22Rv1 (cell line): Measurements from ENCODE around the gene CACHD1.
A peak's percentile ranks its signal among the peaks of the same experiment; 100 is the strongest.

ENCODE experiments used
- H3K27ac ChIP-seq: fragments of 450-650 bp; 2 replicates; pipeline ENCODE4 v1.5.1; 2017
- ZFX ChIP-seq: fragments of 450-650 bp; IDR thresholded peaks from 2 replicates; pipeline ENCODE4 v1.6.1; 2017; ENCODE audit warnings: antibody characterized with exemption, borderline replicate concordance
- TF ChIP-seq, protein P1 (sequence below): fragments of 450-650 bp; IDR thresholded peaks from 2 replicates; pipeline ENCODE4 v1.5.1; 2017; ENCODE audit warnings: mild to moderate bottlenecking

The CACHD1 gene

DNA sequence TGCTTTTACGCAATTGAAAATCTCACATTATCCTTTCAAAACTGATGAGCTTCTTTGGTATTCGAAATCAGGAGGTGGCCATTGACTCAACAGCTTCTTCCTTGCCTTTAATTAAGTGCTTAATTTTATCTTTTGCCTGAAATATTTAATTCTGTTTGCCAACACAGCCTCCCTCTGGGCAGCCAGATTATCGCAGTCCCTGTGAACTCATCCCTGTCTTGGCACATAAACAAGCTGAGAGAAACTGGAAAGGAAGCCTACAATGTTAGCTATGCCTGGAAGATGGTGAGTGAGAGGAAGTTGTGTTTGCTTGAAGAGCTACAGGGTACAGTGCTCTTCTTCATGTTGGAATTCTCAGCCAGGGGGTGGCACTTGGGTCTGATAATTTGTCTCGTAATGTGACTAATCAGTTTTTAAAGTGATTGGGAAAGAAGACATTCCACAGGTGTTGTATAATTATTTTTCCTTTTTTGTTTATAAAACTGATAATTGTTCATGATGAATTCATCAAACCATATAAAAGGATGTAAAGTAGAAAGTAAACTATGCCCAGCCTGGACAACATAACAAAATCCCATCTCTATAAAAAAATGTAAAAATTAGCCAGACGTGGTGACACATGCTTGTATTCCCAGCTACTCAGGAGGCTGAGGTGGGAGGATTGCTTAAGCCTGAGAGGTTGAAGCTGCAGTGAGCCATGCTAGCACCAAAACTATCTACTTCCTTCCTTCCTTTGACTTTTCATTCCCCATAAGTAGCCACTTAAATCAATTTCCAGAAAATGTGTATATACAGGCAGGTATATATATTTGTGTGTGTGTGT is 184.8 kb downstream of the CACHD1 start:
- TF ChIP-seq, protein P1, sequence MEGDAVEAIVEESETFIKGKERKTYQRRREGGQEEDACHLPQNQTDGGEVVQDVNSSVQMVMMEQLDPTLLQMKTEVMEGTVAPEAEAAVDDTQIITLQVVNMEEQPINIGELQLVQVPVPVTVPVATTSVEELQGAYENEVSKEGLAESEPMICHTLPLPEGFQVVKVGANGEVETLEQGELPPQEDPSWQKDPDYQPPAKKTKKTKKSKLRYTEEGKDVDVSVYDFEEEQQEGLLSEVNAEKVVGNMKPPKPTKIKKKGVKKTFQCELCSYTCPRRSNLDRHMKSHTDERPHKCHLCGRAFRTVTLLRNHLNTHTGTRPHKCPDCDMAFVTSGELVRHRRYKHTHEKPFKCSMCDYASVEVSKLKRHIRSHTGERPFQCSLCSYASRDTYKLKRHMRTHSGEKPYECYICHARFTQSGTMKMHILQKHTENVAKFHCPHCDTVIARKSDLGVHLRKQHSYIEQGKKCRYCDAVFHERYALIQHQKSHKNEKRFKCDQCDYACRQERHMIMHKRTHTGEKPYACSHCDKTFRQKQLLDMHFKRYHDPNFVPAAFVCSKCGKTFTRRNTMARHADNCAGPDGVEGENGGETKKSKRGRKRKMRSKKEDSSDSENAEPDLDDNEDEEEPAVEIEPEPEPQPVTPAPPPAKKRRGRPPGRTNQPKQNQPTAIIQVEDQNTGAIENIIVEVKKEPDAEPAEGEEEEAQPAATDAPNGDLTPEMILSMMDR: no peak
- no peak for TF ChIP-seq ZFX

DNA sequence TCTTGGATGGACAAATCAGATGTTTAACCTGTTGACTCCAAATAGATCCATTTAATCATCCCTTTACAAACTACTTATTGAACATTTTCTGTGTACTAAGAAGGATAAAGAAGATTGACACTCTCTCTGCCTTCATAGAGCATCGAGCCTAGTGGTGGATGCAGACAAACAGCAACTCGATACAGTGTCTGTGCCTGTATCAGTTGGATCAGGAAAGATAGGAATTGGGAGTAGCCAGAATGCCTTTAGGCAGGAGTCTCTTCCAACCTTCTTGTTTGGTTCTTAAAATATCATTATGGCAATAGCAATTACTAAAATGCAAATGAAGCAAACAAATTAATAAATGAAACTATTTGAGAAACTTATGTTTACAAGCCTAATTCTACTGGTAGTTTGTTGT is 185.9 kb downstream of the CACHD1 start:
- no peak overlapping the region for H3K27ac ChIP-seq
- no peak for TF ChIP-seq ZFX
- TF ChIP-seq, protein P1: no peak

More for the DNA sequence above, 184.8 kb downstream of the CACHD1 start:
- no peak overlapping the region for H3K27ac ChIP-seq

DNA sequence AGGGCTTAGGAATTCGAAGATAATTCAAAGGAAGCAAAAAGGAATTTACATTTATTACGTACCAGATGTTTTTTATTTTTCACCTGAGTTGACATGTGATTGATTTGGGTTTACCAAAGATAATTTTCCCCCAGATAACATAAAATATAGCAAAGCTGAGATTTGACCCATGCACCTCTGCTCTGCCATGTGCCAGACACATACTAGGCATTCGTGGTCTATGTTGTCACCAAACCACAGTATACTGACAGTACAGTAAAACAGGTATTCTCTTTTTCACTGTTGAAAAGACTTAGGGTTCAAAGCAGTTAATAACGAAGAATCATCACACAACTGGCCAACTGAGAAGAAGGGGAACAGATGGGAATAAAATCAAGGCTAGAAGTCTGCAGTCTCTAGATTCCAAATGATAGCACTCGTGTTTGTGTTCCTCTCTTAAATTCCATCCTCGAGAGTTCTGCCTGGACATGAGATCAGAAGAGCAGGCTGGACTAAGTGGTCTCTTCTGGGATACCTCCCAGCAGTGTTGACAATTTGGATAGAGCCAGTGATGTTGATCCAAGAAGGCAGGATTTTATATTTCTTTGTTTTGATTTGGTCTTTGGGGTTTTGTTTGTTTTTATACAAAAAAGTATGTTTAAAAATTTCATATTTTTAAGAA is 189.7 kb downstream of the CACHD1 start:
- no peak overlapping the region for H3K27ac ChIP-seq
- TF ChIP-seq, protein P1: no peak
- TF ChIP-seq ZFX: no peak

DNA sequence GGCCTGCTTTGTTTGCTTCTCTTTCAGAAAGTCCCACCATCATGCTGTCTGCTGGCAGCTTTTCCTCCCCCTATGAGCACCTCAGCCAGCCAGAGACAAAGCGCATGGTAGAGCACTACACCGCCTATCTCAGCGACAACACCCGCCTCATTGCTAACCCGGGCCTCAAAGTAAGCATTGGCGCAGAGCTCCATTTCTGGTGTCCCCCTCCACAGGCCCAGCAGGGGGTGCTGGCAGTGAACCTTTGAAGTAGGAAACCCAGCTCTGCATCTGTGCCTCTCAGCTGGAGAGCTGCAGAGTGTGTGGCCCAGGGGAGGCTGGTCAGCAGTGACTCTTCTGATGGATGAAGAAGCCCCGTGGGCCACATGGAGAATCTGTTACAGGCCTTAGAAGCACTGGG is 193.7 kb downstream of the CACHD1 start:
- TF ChIP-seq, protein P1: peak; percentile 21; the same call in 1 of the 2 replicates
- no peak for TF ChIP-seq ZFX

GRCh38 chr1:64664299-64664698 is 194.4 kb downstream of the CACHD1 start:
- no peak for TF ChIP-seq ZFX
- H3K27ac ChIP-seq: no peak overlapping the region

More for the DNA sequence above, 193.7 kb downstream of the CACHD1 start:
- H3K27ac ChIP-seq: no peak overlapping the region

DNA sequence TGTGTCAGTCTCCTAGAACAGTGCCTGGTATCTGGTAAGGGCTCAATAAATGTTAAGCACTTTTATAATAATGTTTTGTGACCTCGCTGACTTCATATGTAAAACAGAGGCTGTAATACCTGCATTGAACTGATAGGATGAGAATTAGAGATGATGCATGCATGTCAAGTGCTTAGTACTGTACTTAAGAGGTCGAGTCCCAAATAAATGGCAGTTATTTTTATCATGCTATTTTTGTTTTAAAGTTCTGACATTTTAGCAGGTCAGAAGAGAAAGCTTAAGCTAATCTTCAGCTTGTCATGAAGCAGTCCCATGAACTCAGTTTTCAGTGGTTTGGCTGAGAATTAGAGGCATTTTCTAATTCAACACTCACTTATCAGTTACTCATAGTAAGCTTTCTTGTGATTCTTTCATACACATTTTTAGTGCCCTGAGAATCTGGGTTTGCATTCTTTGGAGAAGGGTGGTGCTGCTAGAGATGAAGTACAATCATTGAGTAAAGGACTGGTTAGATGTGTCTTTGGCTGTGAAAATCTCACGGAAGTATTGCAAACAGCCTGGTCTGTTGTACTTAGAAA is 199.3 kb downstream of the CACHD1 start:
- TF ChIP-seq ZFX: no peak
- TF ChIP-seq, protein P1: no peak
- H3K27ac ChIP-seq: no peak overlapping the region

GRCh38 chr1:64675718-64676345 is 205.9 kb downstream of the CACHD1 start:
- TF ChIP-seq, protein P1: peak; percentile 67
- no peak for TF ChIP-seq ZFX
- no peak overlapping the region for H3K27ac ChIP-seq
